Forelimb muscle (tissue), 1 donor: ENCODE measurements around the gene AGPAT3. TPM values are rescaled to one million over a fixed set of nuclear protein-coding genes. Genes with fewer than 3 reads are reported as not detected.
"Not testable (repeated sequence)": the region's sequence is repeated elsewhere in the genome, so short reads cannot be mapped to it uniquely, and the experiment has no call there.

Experiments used
- DNase-seq: peaks from one replicate; pipeline ENCODE4 v3.0.0-alpha.2; 2013; ENCODE audit warnings: low read depth
- polyA plus RNA-seq: library from polyadenylated mRNA; unstranded; fragments of 120-200 nt; gene quantifications from one replicate; pipeline ENCODE4 v1.2.1, GENCODE V29; 2013; ENCODE audit not compliant: insufficient read length

The AGPAT3 gene
- polyA plus RNA-seq, 1 donor = 27.0 TPM

GRCh38 chr21:43834146-43834905 is 30.7 kb upstream of the AGPAT3 start:
- DNase-seq = no peak

GRCh38 chr21:43835050-43835449 is 30.0 kb upstream of the AGPAT3 start:
- DNase-seq = no peak

GRCh38 chr21:43835861-43836260 is 29.2 kb upstream of the AGPAT3 start:
- no peak for DNase-seq

GRCh38 chr21:43836616-43837015 is 28.4 kb upstream of the AGPAT3 start:
- DNase-seq = no peak

- DNase-seq = no peak
Measured at GRCh38 chr21:43840259-43840658, 24.8 kb upstream of the AGPAT3 start.

- DNase-seq = no peak
Measured at GRCh38 chr21:43842742-43843141, 22.3 kb upstream of the AGPAT3 start.

- DNase-seq = not testable (repeated sequence)
Measured at GRCh38 chr21:43844906-43845305, 20.1 kb upstream of the AGPAT3 start.

- no peak for DNase-seq
Measured at GRCh38 chr21:43845386-43845785, 19.6 kb upstream of the AGPAT3 start.

- DNase-seq = no peak
Measured at GRCh38 chr21:43846430-43846829, 18.6 kb upstream of the AGPAT3 start.

- no peak for DNase-seq
Measured at GRCh38 chr21:43847301-43847700, 17.7 kb upstream of the AGPAT3 start.

GRCh38 chr21:43848771-43849170 is 16.3 kb upstream of the AGPAT3 start:
- no peak for DNase-seq

GRCh38 chr21:43849532-43850299 is 15.3 kb upstream of the AGPAT3 start:
- DNase-seq = no peak

GRCh38 chr21:43850728-43851295 is 14.2 kb upstream of the AGPAT3 start:
- no peak for DNase-seq

- DNase-seq = no peak
Measured at GRCh38 chr21:43851593-43851992, 13.4 kb upstream of the AGPAT3 start.

GRCh38 chr21:43853851-43854772 is 10.9 kb upstream of the AGPAT3 start:
- no peak for DNase-seq

GRCh38 chr21:43854773-43855633 is 10.0 kb upstream of the AGPAT3 start:
- DNase-seq = no peak

- no peak for DNase-seq
Measured at GRCh38 chr21:43855955-43856354, 9.1 kb upstream of the AGPAT3 start.

- no peak for DNase-seq
Measured at GRCh38 chr21:43858806-43859648, 6.0 kb upstream of the AGPAT3 start.

- DNase-seq = no peak
Measured at GRCh38 chr21:43859747-43860214, 5.2 kb upstream of the AGPAT3 start.

GRCh38 chr21:43861706-43862105 is 3.3 kb upstream of the AGPAT3 start:
- DNase-seq = no peak
